ENCODE data around the gene APEX2. TPM values are rescaled to one million over a fixed set of nuclear protein-coding genes. Genes with fewer than 3 reads are reported as not detected.
"Not testable (repeated sequence)": the region's sequence is repeated elsewhere in the genome, so short reads cannot be mapped to it uniquely, and the experiment has no call there.

The APEX2 gene
- polyA plus RNA-seq, 4 donors, result 13.0 to 17.5 (median 16.3) TPM

- DNase-seq (ENCODE audit: low read depth in 4 of 4, low spot score in 3 of 4), result no peak
Measured at GRCh38 chrX:55008571-55009358, 8.6 kb downstream of the APEX2 start.

DNA sequence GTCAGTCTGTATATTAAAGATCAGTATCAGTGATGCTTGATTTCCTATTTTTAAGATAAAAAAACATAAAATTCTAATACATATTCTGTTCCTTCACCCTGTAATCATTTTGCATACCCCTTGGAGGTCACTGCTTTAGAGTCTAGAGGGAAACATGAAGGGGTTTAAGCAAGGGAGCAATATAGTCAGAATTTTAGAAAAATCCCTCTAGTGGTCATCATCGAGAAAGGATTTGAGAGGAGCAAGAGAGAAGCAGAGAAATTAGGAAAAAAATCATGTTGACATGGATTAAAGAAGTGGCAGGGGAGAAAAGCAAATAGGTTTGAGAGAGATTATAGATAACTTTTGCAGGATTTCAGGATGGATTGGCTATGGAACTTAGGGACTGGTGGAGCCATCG lies 11.1 kb downstream of the APEX2 start:
- DNase-seq (ENCODE audit: low read depth in 4 of 4, low spot score in 3 of 4), result no peak

DNA sequence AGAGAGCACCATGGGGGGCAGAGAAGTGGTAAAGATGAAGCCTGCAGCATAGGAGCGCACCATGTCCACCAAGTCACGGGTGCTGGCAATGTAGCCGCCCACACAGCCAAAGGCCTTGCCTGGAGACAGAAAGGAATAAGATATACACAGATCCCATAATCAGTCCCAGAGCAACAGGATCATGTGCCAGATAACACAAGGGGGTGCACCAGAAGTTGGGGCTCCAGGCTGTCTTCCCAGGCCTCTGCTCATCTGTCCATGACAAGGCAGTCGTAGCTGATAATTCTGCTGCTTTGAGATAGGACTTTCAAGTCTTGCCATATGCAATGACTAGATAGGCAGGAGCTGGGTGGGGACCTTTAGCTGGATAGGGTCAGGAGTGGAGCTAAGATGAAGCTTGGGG lies 14.7 kb downstream of the APEX2 start:
- DNase-seq (ENCODE audit: low read depth in 4 of 4, low spot score in 3 of 4), result no peak

DNA sequence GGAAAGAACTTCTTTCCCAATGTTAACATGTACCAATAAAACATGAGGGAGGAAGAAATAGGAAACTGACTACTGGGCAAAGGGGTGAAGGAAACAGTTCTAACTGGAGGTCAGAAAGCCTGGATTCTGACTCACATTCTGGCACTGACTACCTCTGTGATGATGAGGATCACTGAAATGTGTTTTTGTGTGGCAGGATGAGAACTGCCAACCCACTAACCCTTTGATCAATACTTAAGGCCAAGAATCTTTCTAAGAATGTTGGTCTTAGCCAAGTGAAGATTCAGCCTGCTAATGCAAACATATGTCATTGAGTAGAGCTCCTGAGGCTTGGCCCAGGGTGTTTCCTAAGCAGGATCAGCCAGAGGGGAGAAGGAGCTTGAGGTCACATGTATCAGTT lies 26.0 kb downstream of the APEX2 start:
- DNase-seq (ENCODE audit: low read depth in 4 of 4, low spot score in 3 of 4), result no peak

DNA sequence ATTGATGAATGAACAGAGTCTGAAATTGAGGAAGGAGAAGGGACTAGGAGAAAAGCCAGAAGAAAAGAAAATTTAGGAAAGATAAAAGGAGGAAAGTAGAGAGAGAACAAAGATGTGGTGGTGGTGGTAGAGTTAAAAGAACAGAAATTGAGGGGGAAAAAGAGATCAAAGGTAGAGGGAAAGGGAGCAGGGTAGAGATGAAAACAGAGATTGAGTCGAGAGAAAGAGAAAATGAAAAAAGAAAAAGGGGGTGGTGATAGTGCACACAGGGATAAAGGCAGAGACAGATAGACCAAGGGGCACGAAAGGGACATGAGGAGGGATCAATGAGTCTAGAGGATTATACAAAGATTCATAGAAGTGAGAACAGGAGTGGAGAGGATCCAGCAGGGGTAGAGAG lies 26.7 kb downstream of the APEX2 start:
- no peak for DNase-seq (ENCODE audit: low read depth in 4 of 4, low spot score in 3 of 4)

DNA sequence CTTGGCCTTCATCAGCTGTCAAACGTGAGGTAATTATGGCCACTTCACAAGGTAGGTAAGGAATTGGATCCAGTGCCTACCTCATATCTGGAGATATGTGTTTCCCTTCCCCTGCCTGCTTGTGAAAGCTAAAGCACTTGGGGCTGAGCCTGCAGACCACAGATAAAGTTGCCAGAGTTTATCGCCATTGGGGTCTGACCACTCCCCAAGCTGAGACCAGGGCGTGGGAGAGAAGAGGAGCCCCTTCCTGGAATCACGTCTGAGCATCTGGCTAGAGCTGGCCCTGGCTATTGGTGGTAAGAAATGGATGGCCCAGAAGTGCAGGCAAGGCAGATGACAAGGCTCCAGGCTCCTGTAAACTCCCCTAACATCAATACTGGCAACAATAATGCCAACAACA lies 27.9 kb downstream of the APEX2 start:
- DNase-seq (ENCODE audit: low read depth in 4 of 4, low spot score in 3 of 4), result no peak

DNA sequence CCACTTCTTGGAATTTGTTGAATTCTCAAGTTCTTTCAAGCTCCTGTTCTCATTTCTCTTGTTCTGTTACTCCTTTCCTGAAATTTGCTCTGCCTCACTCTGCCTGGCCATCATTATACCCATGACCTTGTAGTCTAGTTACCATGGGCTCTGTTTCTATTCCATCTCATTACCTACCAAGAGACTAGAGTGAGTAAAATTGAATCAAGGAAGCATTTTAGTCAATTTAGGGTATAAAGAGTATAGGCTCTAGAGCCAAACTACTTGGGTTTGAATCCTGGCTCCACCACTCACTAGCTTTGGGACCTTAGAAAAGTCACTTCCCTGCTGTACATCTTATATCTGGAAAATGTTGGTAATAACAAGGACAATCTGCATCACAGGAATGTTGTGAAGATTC lies 28.4 kb downstream of the APEX2 start:
- no peak for DNase-seq (ENCODE audit: low read depth in 4 of 4, low spot score in 3 of 4)

- DNase-seq (ENCODE audit: low read depth in 4 of 4, low spot score in 3 of 4), result no peak
Measured at GRCh38 chrX:55029291-55029690, 29.1 kb downstream of the APEX2 start.

GRCh38 chrX:55030271-55031205 lies 30.4 kb downstream of the APEX2 start, which contains the start of gene ALAS2:
Gene ALAS2, minus strand, starts transcription at chrX:55030977. Its CDS starts 4,977 bp downstream, at chrX:55026000.
- DNase-seq (ENCODE audit: low read depth in 4 of 4, low spot score in 3 of 4), result no peak

- DNase-seq (ENCODE audit: low read depth in 4 of 4, low spot score in 3 of 4), result no peak
Measured at GRCh38 chrX:55033429-55033828, 33.3 kb downstream of the APEX2 start.

DNA sequence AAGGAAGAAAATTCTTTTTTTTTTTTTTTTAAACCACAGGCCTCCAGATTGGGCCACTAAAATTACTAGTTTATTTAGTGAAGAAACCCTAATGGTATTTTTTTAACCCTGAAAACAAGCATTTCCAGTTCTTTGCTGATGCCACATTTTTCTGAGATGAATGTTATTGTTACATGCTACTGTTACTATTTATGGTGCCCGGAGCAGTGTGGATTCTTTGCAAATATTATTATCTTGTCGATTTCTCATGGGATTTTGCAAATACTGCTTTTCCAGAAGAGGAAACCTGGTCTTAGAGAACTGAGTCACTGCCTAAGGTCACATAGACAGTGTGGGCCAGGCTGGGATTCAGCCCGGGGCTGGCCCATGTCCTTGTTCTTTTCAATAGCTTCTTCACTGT lies 39.3 kb downstream of the APEX2 start:
- DNase-seq (ENCODE audit: low read depth in 4 of 4, low spot score in 3 of 4), result no peak

- DNase-seq (ENCODE audit: low read depth in 4 of 4, low spot score in 3 of 4), result no peak
Measured at GRCh38 chrX:55041514-55041913, 41.4 kb downstream of the APEX2 start.

GRCh38 chrX:55050599-55050998 lies 50.4 kb downstream of the APEX2 start:
- not testable (repeated sequence) for DNase-seq (ENCODE audit: low read depth in 4 of 4, low spot score in 3 of 4)

DNA sequence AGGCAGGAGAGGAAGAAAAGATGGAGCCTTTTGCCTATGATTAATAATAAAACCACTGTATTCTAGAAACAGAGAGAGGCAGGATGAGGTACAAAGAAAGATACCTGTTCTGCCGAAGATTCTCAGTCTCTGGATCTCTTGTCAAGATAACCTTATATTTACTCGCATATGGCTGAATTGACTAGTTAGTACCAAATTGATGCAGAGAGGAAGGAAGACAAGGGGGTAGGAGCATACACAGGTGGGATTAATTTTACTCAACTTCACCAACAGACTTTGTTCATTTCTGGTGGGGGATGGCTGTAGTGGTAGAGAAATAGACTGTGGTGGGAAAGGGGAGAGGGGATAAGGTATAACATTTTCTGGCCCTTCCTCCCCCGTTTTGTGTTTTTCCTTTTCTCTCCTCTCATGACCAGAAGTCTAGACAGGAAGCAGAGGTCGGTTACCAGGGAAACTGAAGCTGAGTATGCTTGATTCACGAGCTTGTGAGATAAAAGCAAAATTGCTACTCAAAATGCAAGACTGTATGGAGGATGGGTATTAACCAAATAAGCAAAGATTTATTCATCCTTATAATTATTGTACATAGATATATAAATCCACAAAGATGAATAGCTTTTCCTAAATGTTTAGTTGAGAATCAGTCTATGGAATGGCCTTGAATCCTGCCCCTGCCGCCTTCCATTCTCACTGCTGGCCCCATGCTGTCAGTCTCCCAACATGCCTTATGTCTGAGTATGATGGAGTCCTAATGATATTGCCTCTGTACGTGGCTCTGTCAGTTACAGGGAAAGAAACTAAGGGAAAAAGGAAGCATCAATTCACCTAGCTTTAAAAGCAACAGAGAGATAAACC lies 56.9 kb downstream of the APEX2 start:
- no peak for DNase-seq (ENCODE audit: low read depth in 4 of 4, low spot score in 3 of 4)

DNA sequence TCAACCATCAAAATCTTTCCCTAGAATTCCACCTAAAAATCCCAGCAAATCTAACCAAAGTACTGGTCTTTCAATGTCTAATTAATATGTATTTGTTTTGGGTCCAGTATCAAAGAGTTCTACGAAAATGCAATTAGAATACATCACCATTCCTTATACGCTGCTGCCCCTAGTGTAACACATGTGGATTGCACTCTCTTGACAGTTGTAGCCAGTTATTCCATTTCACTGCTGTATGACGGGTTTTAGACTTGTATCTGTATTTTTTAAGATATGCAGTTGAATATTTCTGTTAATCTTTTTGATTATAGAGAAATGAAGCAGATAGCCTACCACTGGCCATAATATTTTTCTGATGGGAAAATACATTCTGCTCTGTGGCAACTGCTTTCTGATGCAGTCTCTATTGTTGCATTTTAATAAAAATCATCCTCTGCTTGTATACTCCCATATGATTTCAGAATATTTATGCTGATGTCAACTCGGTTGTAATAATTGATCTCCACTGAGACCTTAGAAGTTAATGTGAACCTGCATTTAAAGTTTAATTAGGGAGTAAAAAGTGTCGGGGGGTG lies 57.6 kb downstream of the APEX2 start:
- no peak for DNase-seq (ENCODE audit: low read depth in 4 of 4, low spot score in 3 of 4)

Other genes with a start within 250 kb of the APEX2 start
- gene ITIH6, start 202.1 kb upstream of the APEX2 start, polyA plus RNA-seq (ENCODE audit: insufficient read length in 4 of 4), result under 1 TPM; 0.03 to 0.05 (median 0.04) TPM
- 100 to 1,000 TPM; 677 to 747 (median 718) TPM for gene MAGED2, start 192.6 kb upstream of the APEX2 start, polyA plus RNA-seq (ENCODE audit: insufficient read length in 4 of 4)
- 100 to 1,000 TPM; 107 to 157 (median 121) TPM for gene TRO, start 79.5 kb upstream of the APEX2 start, polyA plus RNA-seq (ENCODE audit: insufficient read length in 4 of 4)
- under 1 TPM; 0.27 to 0.78 (median 0.42) TPM for gene PFKFB1, start 6.2 kb upstream of the APEX2 start, polyA plus RNA-seq (ENCODE audit: insufficient read length in 4 of 4)
- 100 to 1,000 TPM in 1 of 4 donors, 10 to 100 TPM in 3; 11.7 to 234 (median 13.0) TPM for gene ALAS2, start 30.6 kb downstream of the APEX2 start, polyA plus RNA-seq (ENCODE audit: insufficient read length in 4 of 4)
- under 1 TPM in 1 of 4 donors, not detected in 3; 0.66 TPM for gene PAGE2B, start 74.7 kb downstream of the APEX2 start, polyA plus RNA-seq (ENCODE audit: insufficient read length in 4 of 4)
- not detected for gene PAGE2, start 88.7 kb downstream of the APEX2 start, polyA plus RNA-seq (ENCODE audit: insufficient read length in 4 of 4)
- not detected for gene PAGE5, start 220.0 kb downstream of the APEX2 start, polyA plus RNA-seq (ENCODE audit: insufficient read length in 4 of 4)

All from left renal pelvis (tissue), 4 donors.